ENCODE data around the gene SMARCA2. TPM values are rescaled to one million over a fixed set of nuclear protein-coding genes. Genes with fewer than 3 reads are reported as not detected.

SMARCA2 gene
- 30.4 and 31.6 TPM in 2 replicates for total RNA-seq

DNA sequence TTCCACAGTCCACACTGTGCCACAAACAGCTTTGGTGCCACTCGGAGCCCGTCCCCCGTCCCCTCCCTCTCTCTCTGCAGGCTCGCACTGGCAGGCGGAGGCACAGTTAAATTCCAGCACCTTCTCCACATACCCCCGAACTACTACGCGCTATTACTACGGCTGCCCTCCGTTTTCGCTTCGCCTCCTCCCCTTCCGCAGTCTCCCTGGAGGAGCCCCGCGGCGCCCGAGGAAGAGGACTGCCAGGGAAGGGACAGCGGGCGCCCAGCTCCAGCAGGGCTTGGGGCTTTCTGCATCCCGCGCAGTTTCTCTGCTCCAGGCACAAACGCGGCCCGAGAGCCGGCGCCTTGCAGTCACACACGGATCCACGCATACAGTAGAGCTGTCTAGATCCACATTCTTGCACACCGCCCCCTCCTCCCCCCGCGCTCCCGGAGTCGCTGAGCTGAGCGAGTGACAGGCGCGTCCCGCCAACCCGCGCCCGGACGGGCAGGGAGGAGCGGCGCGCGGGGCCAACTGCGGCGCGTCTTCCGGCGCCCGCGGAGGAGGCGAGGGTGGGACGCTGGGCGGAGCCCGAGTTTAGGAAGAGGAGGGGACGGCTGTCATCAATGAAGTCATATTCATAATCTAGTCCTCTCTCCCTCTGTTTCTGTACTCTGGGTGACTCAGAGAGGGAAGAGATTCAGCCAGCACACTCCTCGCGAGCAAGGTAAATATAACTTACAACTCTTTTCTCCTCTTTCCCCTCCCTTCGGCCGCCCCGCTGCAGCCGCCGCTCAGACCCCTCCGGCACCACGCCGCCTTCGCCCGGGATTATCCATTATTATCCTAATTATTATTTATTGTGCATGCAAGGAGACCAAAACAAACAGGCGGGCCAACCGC, at the start of gene SMARCA2:
Gene SMARCA2, plus strand, starts transcription at position 652 of the 885 bp plus-strand sequence. CDS start 13,676 bp downstream, outside the sequence.
- peak within 1 kb of the TSS; percentile 96 for H3K4me3 ChIP-seq (ENCODE audit: low read depth, low read length)
- TF ChIP-seq CTCF (conservative IDR thresholded peaks at IDR 0.05; ENCODE audit: low read depth, low read length) = no peak
- DNase-seq (ENCODE audit: low read depth) = peak; percentile 76

DNA sequence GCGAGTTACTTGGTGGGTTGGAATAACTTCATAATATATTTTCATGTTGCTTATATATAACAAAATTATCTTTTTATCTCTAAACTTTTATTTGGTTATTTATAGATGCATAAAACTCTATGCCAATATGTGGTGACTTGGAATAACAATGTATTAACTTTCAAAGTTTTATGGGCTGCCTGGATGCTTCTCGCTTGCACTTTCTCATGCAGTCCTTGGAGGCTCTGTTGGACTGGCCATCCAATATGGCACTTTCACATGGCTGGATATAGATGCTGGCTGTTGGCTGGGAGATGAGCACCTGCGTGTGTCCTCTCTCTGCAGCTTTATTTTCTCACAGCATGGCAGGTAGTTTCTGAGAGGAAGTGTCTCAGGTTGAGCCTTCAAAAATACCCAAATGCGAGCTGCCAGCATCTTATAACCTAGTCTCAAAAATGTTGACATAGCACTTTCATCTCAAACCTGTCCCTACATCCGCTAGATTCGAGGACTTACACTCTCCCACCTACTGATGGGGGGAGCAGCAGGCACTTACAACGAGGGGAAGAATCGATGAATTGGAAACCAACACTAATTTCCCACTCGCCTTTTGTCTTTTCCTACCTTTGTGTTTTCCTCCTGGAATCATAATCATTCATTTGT, 48.3 kb upstream of the SMARCA2 start:
- no peak for DNase-seq (ENCODE audit: low read depth)
- no peak for TF ChIP-seq CTCF (conservative IDR thresholded peaks at IDR 0.05; ENCODE audit: low read depth, low read length)
- no peak overlapping the region for H3K4me3 ChIP-seq (ENCODE audit: low read depth, low read length)

DNA sequence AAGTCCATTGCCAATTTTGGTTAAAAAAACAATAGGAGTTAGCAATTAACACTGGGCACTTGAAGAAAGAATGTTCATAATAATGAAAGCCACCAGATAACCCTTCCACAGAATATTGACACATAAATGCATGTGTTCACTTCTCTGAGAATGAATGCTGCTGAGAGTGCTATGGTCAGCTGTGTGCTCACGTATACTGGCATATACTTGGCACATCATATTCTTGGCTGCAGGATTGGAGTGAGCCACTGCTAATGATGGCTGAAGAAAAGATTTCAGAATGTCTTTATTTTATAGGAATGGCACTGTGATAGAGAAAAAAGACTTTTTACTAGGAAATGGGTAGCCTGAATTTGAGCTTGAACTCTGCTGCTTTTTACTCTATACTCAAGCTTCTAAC, 46.0 kb upstream of the SMARCA2 start:
- DNase-seq (ENCODE audit: low read depth) = no peak
- H3K4me3 ChIP-seq (ENCODE audit: low read depth, low read length) = no peak overlapping the region
- no peak for TF ChIP-seq CTCF (conservative IDR thresholded peaks at IDR 0.05; ENCODE audit: low read depth, low read length)

GRCh38 chr9:1969898-1970297, 45.2 kb upstream of the SMARCA2 start:
- no peak for DNase-seq (ENCODE audit: low read depth)
- no peak for TF ChIP-seq CTCF (conservative IDR thresholded peaks at IDR 0.05; ENCODE audit: low read depth, low read length)
- no peak overlapping the region for H3K4me3 ChIP-seq (ENCODE audit: low read depth, low read length)

- TF ChIP-seq CTCF (conservative IDR thresholded peaks at IDR 0.05; ENCODE audit: low read depth, low read length) = no peak
Observed at GRCh38 chr9:1972672-1973071, 42.5 kb upstream of the SMARCA2 start.

GRCh38 chr9:1977026-1977425, 38.1 kb upstream of the SMARCA2 start:
- TF ChIP-seq CTCF (conservative IDR thresholded peaks at IDR 0.05; ENCODE audit: low read depth, low read length) = no peak
- no peak overlapping the region for H3K4me3 ChIP-seq (ENCODE audit: low read depth, low read length)
- DNase-seq (ENCODE audit: low read depth) = no peak

More at GRCh38 chr9:1972672-1973071, 42.5 kb upstream of the SMARCA2 start:
- H3K4me3 ChIP-seq (ENCODE audit: low read depth, low read length) = no peak overlapping the region
- no peak for DNase-seq (ENCODE audit: low read depth)
